ENCODE results near the gene RHBG.
A peak's percentile ranks its signal among the peaks of the same experiment; 100 is the strongest.
"Not testable (repeated sequence)": the region's sequence is repeated elsewhere in the genome, so short reads cannot be mapped to it uniquely, and the experiment has no call there.

The RHBG gene, protein sequence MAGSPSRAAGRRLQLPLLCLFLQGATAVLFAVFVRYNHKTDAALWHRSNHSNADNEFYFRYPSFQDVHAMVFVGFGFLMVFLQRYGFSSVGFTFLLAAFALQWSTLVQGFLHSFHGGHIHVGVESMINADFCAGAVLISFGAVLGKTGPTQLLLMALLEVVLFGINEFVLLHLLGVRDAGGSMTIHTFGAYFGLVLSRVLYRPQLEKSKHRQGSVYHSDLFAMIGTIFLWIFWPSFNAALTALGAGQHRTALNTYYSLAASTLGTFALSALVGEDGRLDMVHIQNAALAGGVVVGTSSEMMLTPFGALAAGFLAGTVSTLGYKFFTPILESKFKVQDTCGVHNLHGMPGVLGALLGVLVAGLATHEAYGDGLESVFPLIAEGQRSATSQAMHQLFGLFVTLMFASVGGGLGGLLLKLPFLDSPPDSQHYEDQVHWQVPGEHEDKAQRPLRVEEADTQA

DNA sequence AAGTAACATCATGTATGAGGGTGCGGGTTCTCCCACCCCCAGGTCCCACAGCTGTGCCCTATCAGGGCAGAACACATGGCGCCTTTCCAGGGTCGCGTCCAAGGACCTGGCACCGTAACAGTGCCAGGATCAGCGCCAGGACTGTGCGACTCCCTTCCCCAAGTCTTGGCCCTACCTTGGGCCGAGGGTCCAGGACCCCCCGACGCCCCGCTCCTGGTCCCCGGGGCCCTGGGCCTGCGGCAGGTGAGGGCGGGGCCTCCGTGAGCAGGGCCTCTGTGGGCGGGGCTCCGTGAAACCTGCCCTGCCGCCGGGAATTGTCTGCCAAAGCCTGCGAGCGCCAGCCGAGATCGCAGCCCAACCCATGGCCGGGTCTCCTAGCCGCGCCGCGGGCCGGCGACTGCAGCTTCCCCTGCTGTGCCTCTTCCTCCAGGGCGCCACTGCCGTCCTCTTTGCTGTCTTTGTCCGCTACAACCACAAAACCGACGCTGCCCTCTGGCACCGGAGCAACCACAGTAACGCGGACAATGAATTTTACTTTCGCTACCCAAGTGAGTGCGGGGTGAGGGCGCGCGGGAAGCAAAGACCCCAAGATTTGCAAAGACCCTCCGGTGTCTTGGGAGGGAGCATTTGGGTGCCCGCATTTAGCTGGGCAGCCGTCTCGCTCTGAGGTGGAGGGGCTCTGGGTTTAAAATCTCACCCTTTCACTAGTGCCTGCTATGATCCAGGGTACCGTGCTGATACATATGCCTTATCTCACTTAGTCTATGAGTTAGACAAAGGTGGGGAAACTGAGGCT is at the start of gene RHBG:
Gene RHBG (plus strand): TSS at position 323 of the 796 bp plus-strand sequence. CDS start 39 bp downstream, at position 362.
- TF ChIP-seq GATA1 (IDR thresholded peaks at IDR 0.05; ENCODE audit: low read depth, low read length), result no peak
- no peak for TF ChIP-seq POLR2A (IDR thresholded peaks at IDR 0.05; ENCODE audit: low read length)
- no peak for DNase-seq

DNA sequence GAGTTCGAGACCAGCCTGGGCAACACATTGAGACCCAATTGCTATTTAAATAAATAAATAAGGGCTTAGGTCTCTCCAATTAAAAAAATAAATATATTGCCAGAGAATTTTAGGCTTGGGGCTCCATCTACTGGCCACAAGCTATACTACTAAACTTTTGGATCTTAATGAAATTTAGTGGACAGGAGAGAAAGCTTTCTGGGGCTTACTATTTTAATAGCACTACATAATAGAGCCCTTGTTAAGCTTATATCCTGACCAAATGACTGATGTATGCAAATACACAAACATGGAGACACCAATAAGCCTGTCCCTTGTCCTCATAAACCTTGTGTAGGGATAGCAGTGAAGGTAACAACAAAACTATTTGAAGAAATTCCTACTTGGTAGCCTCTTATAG is 49.3 kb upstream of the RHBG start:
- DNase-seq, result peak; percentile 31 to 68
- TF ChIP-seq GATA1 (IDR thresholded peaks at IDR 0.05; ENCODE audit: low read depth, low read length) (no peak), POLR2A (IDR thresholded peaks at IDR 0.05; ENCODE audit: low read length) (no peak)

DNA sequence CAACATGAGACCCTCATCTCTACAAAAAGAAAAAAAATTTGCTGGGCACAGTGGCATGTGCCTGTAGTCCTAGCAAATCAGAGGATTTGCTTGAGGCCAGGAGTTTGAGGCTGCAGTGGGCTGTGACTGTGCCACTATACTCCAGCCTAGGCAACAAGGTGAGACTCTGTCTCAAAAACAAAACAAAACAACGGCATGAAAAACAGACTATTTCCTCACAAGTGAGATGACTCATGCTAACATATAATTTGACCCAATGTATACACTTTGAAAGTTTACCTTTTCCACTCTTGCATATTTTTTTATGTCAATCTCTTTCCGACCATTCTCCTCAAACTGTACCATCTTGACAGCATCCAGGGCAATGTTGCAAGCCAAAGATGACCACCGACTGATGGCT is 48.5 kb upstream of the RHBG start:
- DNase-seq, result no peak

DNA sequence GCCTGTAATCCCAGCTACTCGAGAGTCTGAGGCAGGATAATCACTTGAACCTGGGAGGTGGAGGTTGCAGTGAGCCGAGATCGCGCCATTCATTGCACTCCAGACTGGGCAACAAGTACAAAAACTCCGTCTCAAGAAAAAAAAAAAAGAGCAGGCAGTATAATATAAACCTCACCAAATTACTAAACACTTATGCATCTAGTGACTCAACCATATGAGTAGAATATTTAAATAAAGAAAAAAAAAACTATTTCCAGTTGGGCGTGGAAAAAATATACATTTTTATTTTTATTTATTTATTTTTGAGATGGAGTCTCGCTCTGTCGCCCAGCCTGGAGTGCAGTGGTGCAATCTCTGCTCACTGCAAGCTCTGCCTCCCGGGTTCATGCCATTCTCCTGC is 45.8 kb upstream of the RHBG start:
- not testable (repeated sequence) for DNase-seq

More for the DNA sequence above, 48.5 kb upstream of the RHBG start:
- TF ChIP-seq POLR2A (IDR thresholded peaks at IDR 0.05; ENCODE audit: low read length), result no peak
- no peak for TF ChIP-seq GATA1 (IDR thresholded peaks at IDR 0.05; ENCODE audit: low read depth, low read length)

DNA sequence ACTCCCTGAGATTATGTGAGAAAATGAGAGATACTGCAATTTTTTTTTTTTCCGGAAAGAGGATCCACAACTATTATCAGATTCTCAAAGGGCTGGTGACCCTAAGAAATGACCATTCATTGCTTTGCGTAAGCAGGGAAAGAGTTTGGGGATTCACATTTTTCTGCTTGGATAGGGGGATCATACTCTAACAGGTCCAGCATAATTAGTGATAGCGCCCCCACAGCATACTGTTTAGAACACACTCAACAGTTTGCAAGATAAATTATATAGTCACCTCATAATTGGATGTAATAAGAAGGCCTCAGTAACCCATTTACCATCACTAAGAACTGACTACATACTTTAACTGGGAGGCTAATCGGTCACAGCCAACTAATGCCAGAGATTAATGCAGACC is 32.8 kb upstream of the RHBG start:
- TF ChIP-seq GATA1 (IDR thresholded peaks at IDR 0.05; ENCODE audit: low read depth, low read length) (no peak), POLR2A (IDR thresholded peaks at IDR 0.05; ENCODE audit: low read length) (no peak)
- peak; percentile 50 to 54 for DNase-seq

GRCh38 chr1:156337052-156337887 is 31.7 kb upstream of the RHBG start:
- DNase-seq, result no peak
- TF ChIP-seq POLR2A (IDR thresholded peaks at IDR 0.05; ENCODE audit: low read length) (no peak), GATA1 (IDR thresholded peaks at IDR 0.05; ENCODE audit: low read depth, low read length) (no peak)

- no peak for TF ChIP-seq GATA1 (IDR thresholded peaks at IDR 0.05; ENCODE audit: low read depth, low read length)
- TF ChIP-seq POLR2A (IDR thresholded peaks at IDR 0.05; ENCODE audit: low read length), result no peak
- no peak for DNase-seq
Measured at GRCh38 chr1:156337888-156338179, 31.2 kb upstream of the RHBG start.

GRCh38 chr1:156338180-156338976 is 30.6 kb upstream of the RHBG start, which contains the start of the genes CCT3 and TSACC:
CCT3 (minus strand) TSS chr1:156338292; CDS start chr1:156338184, 108 bp downstream.
TSACC (plus strand) TSS chr1:156338526; CDS start chr1:156339758, 1,232 bp downstream.
- peak; percentile 100 for DNase-seq
- TF ChIP-seq GATA1 (IDR thresholded peaks at IDR 0.05; ENCODE audit: low read depth, low read length) (no peak), POLR2A (IDR thresholded peaks at IDR 0.05; ENCODE audit: low read length) (peak; percentile 94)

DNA sequence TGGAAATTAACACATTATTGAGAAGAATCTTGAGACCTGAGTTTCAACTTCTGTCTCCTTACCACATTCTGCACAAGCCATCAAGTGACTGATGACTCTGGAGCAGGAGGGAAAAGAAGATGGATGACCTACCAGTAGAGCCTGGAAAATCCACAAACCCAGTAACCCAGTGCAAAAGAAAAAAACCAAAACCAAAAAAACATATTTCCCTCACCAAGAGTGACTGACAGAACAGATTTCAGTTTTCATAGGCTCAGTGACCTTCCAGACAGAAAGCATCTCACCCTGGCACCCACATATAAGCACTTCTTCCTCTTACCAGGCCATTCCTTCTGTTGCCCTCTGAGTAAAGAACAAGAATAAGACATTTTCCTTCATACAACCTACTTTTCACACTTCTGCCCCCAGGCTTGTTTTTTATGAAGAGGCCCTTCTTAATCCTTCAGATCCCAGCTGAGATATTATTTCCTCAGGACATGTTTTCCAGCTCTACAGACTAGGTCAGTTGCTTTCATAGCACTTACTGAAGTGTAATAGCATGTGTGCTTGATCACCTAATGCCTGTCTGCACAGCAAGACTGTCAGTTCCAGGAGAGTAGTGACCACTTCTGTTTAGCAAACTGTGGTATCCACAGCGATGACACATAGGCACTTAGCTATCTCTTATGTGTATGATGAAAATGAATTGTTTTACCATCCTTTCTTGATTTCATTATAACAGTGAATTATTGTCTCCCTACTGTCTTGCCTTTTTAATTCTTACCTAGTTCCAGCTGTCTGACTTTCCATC is 26.6 kb upstream of the RHBG start:
- TF ChIP-seq POLR2A (IDR thresholded peaks at IDR 0.05; ENCODE audit: low read length), result no peak
- no peak for TF ChIP-seq GATA1 (IDR thresholded peaks at IDR 0.05; ENCODE audit: low read depth, low read length)
- no peak for DNase-seq

DNA sequence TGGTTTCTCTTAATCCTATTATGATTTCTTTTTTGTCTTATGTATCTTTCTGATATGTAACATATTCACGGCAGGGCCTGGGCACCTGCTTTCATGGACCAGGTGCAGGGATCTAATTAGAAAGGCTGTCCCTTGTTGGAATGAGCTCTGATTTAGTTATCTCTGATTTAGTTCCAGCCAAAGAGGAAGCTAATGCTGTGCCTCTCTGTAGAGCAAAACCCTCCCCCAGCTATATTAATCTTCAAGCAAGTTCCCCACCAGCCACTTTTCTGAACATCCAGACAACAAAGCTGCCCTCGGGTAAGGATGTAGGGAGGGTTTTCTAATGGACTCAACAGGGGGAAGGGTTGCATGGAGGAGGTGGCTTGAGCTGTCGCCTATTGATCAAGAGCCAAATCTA is 24.6 kb upstream of the RHBG start:
- TF ChIP-seq GATA1 (IDR thresholded peaks at IDR 0.05; ENCODE audit: low read depth, low read length), result no peak
- TF ChIP-seq POLR2A (IDR thresholded peaks at IDR 0.05; ENCODE audit: low read length), result no peak
- DNase-seq, result no peak

GRCh38 chr1:156346035-156346434 is 23.0 kb upstream of the RHBG start:
- DNase-seq, result not testable (repeated sequence)

- no peak for DNase-seq
- TF ChIP-seq GATA1 (IDR thresholded peaks at IDR 0.05; ENCODE audit: low read depth, low read length) (no peak), POLR2A (IDR thresholded peaks at IDR 0.05; ENCODE audit: low read length) (no peak)
Measured at GRCh38 chr1:156346636-156347035, 22.4 kb upstream of the RHBG start.

All from erythroblast (primary cell).